ENCODE measurements around the gene TMEM151B.
A peak's percentile ranks its signal among the peaks of the same experiment; 100 is the strongest.
"Not testable (repeated sequence)": the region's sequence is repeated elsewhere in the genome, so short reads cannot be mapped to it uniquely, and the experiment has no call there.

The TMEM151B gene

GRCh38 chr6:44315951-44316350 lies 45.7 kb downstream of the TMEM151B start:
- Mint-ChIP-seq H3K4me1 (peaks cover 24% of the 10 kb centered on the region), H3K4me3 (no peak overlapping the region), H3K27me3 (peaks cover 38% of the 10 kb centered on the region), H3K36me3 (ENCODE audit: insufficient read depth) (peaks cover 9% of the 10 kb centered on the region), H3K9me3 (no peaks in the 10 kb centered on the region), H3K27ac (ENCODE audit: low read depth) (no peak overlapping the region)
- ATAC-seq (replicated peaks; ENCODE audit: extremely low read depth, poor library complexity, severe bottlenecking) (no peak), DNase-seq (ENCODE audit: low spot score in 2 of 2) (no peak)

GRCh38 chr6:44316481-44316880 lies 46.2 kb downstream of the TMEM151B start:
- ATAC-seq (replicated peaks; ENCODE audit: extremely low read depth, poor library complexity, severe bottlenecking), result no peak
- H3K4me1 Mint-ChIP-seq, result peaks cover 23% of the 10 kb centered on the region
- H3K27me3 Mint-ChIP-seq, result peaks cover 43% of the 10 kb centered on the region
- no peaks in the 10 kb centered on the region for H3K9me3 Mint-ChIP-seq
- H3K36me3 Mint-ChIP-seq (ENCODE audit: insufficient read depth), result peaks cover 9% of the 10 kb centered on the region
- H3K27ac Mint-ChIP-seq (ENCODE audit: low read depth), result no peak overlapping the region
- H3K4me3 Mint-ChIP-seq, result no peak overlapping the region
- DNase-seq (ENCODE audit: low spot score in 2 of 2), result no peak

GRCh38 chr6:44317136-44317631 lies 46.9 kb downstream of the TMEM151B start:
- Mint-ChIP-seq H3K27me3 (peaks cover 43% of the 10 kb centered on the region), H3K4me1 (peaks cover 16% of the 10 kb centered on the region)
- not testable (repeated sequence) for H3K36me3 Mint-ChIP-seq (ENCODE audit: insufficient read depth); ATAC-seq (replicated peaks; ENCODE audit: extremely low read depth, poor library complexity, severe bottlenecking); H3K4me3 Mint-ChIP-seq; H3K27ac Mint-ChIP-seq (ENCODE audit: low read depth); DNase-seq (ENCODE audit: low spot score in 2 of 2); H3K9me3 Mint-ChIP-seq

GRCh38 chr6:44321210-44321609 lies 51.0 kb downstream of the TMEM151B start:
- H3K4me3 Mint-ChIP-seq, result no peak overlapping the region
- no peaks in the 10 kb centered on the region for H3K36me3 Mint-ChIP-seq (ENCODE audit: insufficient read depth)
- no peak for DNase-seq (ENCODE audit: low spot score in 2 of 2)
- no peaks in the 10 kb centered on the region for H3K4me1 Mint-ChIP-seq
- no peaks in the 10 kb centered on the region for H3K9me3 Mint-ChIP-seq
- peaks cover 43% of the 10 kb centered on the region for H3K27me3 Mint-ChIP-seq
- no peak overlapping the region for H3K27ac Mint-ChIP-seq (ENCODE audit: low read depth)
- no peak for ATAC-seq (replicated peaks; ENCODE audit: extremely low read depth, poor library complexity, severe bottlenecking)

GRCh38 chr6:44327096-44327495 lies 56.8 kb downstream of the TMEM151B start:
- DNase-seq (ENCODE audit: low spot score in 2 of 2) (no peak), ATAC-seq (replicated peaks; ENCODE audit: extremely low read depth, poor library complexity, severe bottlenecking) (no peak)
- Mint-ChIP-seq H3K27me3 (peaks cover 47% of the 10 kb centered on the region), H3K4me1 (no peaks in the 10 kb centered on the region), H3K36me3 (ENCODE audit: insufficient read depth) (no peaks in the 10 kb centered on the region), H3K9me3 (no peaks in the 10 kb centered on the region), H3K4me3 (no peak overlapping the region), H3K27ac (ENCODE audit: low read depth) (no peak overlapping the region)

GRCh38 chr6:44327760-44328159 lies 57.5 kb downstream of the TMEM151B start:
- Mint-ChIP-seq H3K27ac (ENCODE audit: low read depth) (no peak overlapping the region), H3K27me3 (peaks cover 54% of the 10 kb centered on the region), H3K36me3 (ENCODE audit: insufficient read depth) (no peaks in the 10 kb centered on the region), H3K4me3 (no peak overlapping the region), H3K9me3 (no peaks in the 10 kb centered on the region), H3K4me1 (no peaks in the 10 kb centered on the region)
- ATAC-seq (replicated peaks; ENCODE audit: extremely low read depth, poor library complexity, severe bottlenecking) (no peak), DNase-seq (ENCODE audit: low spot score in 2 of 2) (no peak)

GRCh38 chr6:44328203-44328602 lies 58.0 kb downstream of the TMEM151B start:
- H3K36me3 Mint-ChIP-seq (ENCODE audit: insufficient read depth); ATAC-seq (replicated peaks; ENCODE audit: extremely low read depth, poor library complexity, severe bottlenecking); H3K27ac Mint-ChIP-seq (ENCODE audit: low read depth); H3K4me1 Mint-ChIP-seq; DNase-seq (ENCODE audit: low spot score in 2 of 2); H3K9me3 Mint-ChIP-seq; H3K4me3 Mint-ChIP-seq: not testable (repeated sequence)
- H3K27me3 Mint-ChIP-seq, result peaks cover 58% of the 10 kb centered on the region

- Mint-ChIP-seq H3K4me1 (no peaks in the 10 kb centered on the region), H3K9me3 (no peaks in the 10 kb centered on the region), H3K36me3 (ENCODE audit: insufficient read depth) (no peaks in the 10 kb centered on the region), H3K27ac (ENCODE audit: low read depth) (no peak overlapping the region), H3K4me3 (no peak overlapping the region), H3K27me3 (peaks cover 63% of the 10 kb centered on the region)
- no peak for ATAC-seq (replicated peaks; ENCODE audit: extremely low read depth, poor library complexity, severe bottlenecking)
- no peak for DNase-seq (ENCODE audit: low spot score in 2 of 2)
Measured at GRCh38 chr6:44329858-44330257, 59.6 kb downstream of the TMEM151B start.

GRCh38 chr6:44332585-44332984 lies 62.3 kb downstream of the TMEM151B start:
- ATAC-seq (replicated peaks; ENCODE audit: extremely low read depth, poor library complexity, severe bottlenecking), result no peak
- H3K27me3 Mint-ChIP-seq, result peaks cover 61% of the 10 kb centered on the region
- no peaks in the 10 kb centered on the region for H3K9me3 Mint-ChIP-seq

GRCh38 chr6:44333273-44333919 lies 63.1 kb downstream of the TMEM151B start:
- no peak for ATAC-seq (replicated peaks; ENCODE audit: extremely low read depth, poor library complexity, severe bottlenecking)
- no peak for DNase-seq (ENCODE audit: low spot score in 2 of 2)
- Mint-ChIP-seq H3K27ac (ENCODE audit: low read depth) (no peak overlapping the region), H3K36me3 (ENCODE audit: insufficient read depth) (no peaks in the 10 kb centered on the region), H3K27me3 (peaks cover 53% of the 10 kb centered on the region), H3K9me3 (no peaks in the 10 kb centered on the region), H3K4me3 (no peak overlapping the region), H3K4me1 (no peaks in the 10 kb centered on the region)

More at GRCh38 chr6:44332585-44332984, 62.3 kb downstream of the TMEM151B start:
- Mint-ChIP-seq H3K4me3 (no peak overlapping the region), H3K4me1 (no peaks in the 10 kb centered on the region), H3K36me3 (ENCODE audit: insufficient read depth) (no peaks in the 10 kb centered on the region), H3K27ac (ENCODE audit: low read depth) (no peak overlapping the region)
- no peak for DNase-seq (ENCODE audit: low spot score in 2 of 2)

GRCh38 chr6:44333942-44334341 lies 63.7 kb downstream of the TMEM151B start:
- no peaks in the 10 kb centered on the region for H3K4me1 Mint-ChIP-seq
- no peak overlapping the region for H3K27ac Mint-ChIP-seq (ENCODE audit: low read depth)
- no peak overlapping the region for H3K4me3 Mint-ChIP-seq
- H3K27me3 Mint-ChIP-seq, result peaks cover 48% of the 10 kb centered on the region
- H3K9me3 Mint-ChIP-seq, result no peaks in the 10 kb centered on the region
- ATAC-seq (replicated peaks; ENCODE audit: extremely low read depth, poor library complexity, severe bottlenecking) (no peak), DNase-seq (ENCODE audit: low spot score in 2 of 2) (no peak)
- no peaks in the 10 kb centered on the region for H3K36me3 Mint-ChIP-seq (ENCODE audit: insufficient read depth)

GRCh38 chr6:44335631-44336030 lies 65.4 kb downstream of the TMEM151B start:
- Mint-ChIP-seq H3K4me1 (no peaks in the 10 kb centered on the region), H3K4me3 (no peak overlapping the region), H3K27me3 (peaks cover 31% of the 10 kb centered on the region), H3K36me3 (ENCODE audit: insufficient read depth) (no peaks in the 10 kb centered on the region), H3K27ac (ENCODE audit: low read depth) (no peak overlapping the region), H3K9me3 (no peaks in the 10 kb centered on the region)
- no peak for DNase-seq (ENCODE audit: low spot score in 2 of 2)
- ATAC-seq (replicated peaks; ENCODE audit: extremely low read depth, poor library complexity, severe bottlenecking), result no peak

- peaks cover 26% of the 10 kb centered on the region for H3K27me3 Mint-ChIP-seq
- no peaks in the 10 kb centered on the region for H3K4me1 Mint-ChIP-seq
- H3K4me3 Mint-ChIP-seq, result no peak overlapping the region
- DNase-seq (ENCODE audit: low spot score in 2 of 2), result peak; percentile 35 to 57
- no peaks in the 10 kb centered on the region for H3K9me3 Mint-ChIP-seq
- H3K36me3 Mint-ChIP-seq (ENCODE audit: insufficient read depth), result no peaks in the 10 kb centered on the region
- ATAC-seq (replicated peaks; ENCODE audit: extremely low read depth, poor library complexity, severe bottlenecking), result peak; percentile 77
- H3K27ac Mint-ChIP-seq (ENCODE audit: low read depth), result no peak overlapping the region
Measured at GRCh38 chr6:44338228-44339122, 68.2 kb downstream of the TMEM151B start.
